Heart left ventricle (tissue), 16 donors: Measurements from ENCODE around the gene AKAIN1. TPM values are rescaled to one million over a fixed set of nuclear protein-coding genes. Genes with fewer than 3 reads are reported as not detected.

Source experiments
- ATAC-seq, 4 donors: fragments of 200-7000 bp; cut with Tn5 transposase; one replicate each; pipeline ENCODE4 v1.9.1; 2020 to 2022; ENCODE audit warnings: moderate library complexity in 4 of 4, mild to moderate bottlenecking in 3 of 4, moderate number of reproducible peaks in 1 of 4
- DNase-seq, 5 donors: peaks; one replicate each; pipeline ENCODE4 v3.0.0-alpha.2; 2020
- H3K27ac ChIP-seq, 12 donors: fragments of 200-600 bp; sonication (generic) in 4 of 12; one replicate each; pipeline versions ENCODE4 v1.5.0 to v1.8.0; 2016 to 2022; ENCODE audit warnings: mild to moderate bottlenecking in 2 of 12
- H3K27me3 ChIP-seq, 9 donors: fragments of 200-600 bp; sonication (generic) in 2 of 9; one replicate each; pipeline versions ENCODE4 v1.5.1 to v1.8.0; 2016 to 2022; ENCODE audit warnings: mild to moderate bottlenecking in 3 of 9
- H3K36me3 ChIP-seq, 9 donors: fragments of 200-600 bp; sonication (generic) in 2 of 9; one replicate each; pipeline versions ENCODE4 v1.5.0 to v1.8.0; 2018 to 2022; ENCODE audit warnings: mild to moderate bottlenecking in 2 of 9
- H3K4me1 ChIP-seq, 12 donors: fragments of 200-600 bp; sonication (generic) in 4 of 12; one replicate each; pipeline versions ENCODE4 v1.5.0 to v1.8.0; 2016 to 2022; ENCODE audit warnings: mild to moderate bottlenecking in 3 of 12
- H3K4me3 ChIP-seq, 12 donors: fragments of 200-600 bp; sonication (generic) in 4 of 12; one replicate each; pipeline versions ENCODE4 v1.5.0 to v1.8.0; 2017 to 2022; ENCODE audit warnings: mild to moderate bottlenecking in 9 of 12, moderate library complexity in 4 of 12
- H3K9me3 ChIP-seq, 12 donors: fragments of 200-600 bp; sonication (generic) in 4 of 12; one replicate each; pipeline versions ENCODE4 v1.5.0 to v1.8.0; 2016 to 2022; ENCODE audit warnings: mild to moderate bottlenecking in 1 of 12
- CTCF ChIP-seq, 12 donors: fragments of 200-600 bp; sonication (generic) in 4 of 12; IDR thresholded peaks; one replicate each; pipeline versions ENCODE4 v1.5.0 to v1.8.0; 2018 to 2022; ENCODE audit warnings: antibody characterized with exemption in 12 of 12, mild to moderate bottlenecking in 5 of 12
- POLR2A ChIP-seq, 2 donors: fragments of 450-650 bp; IDR thresholded peaks; one replicate each; pipeline ENCODE4 v1.6.1; 2017; ENCODE audit warnings: antibody characterized with exemption in 2 of 2, mild to moderate bottlenecking in 2 of 2, moderate library complexity in 2 of 2
- WGBS, 4 donors: extraction: QIAGEN DNeasy Blood & Tissue Kit in 2 of 4; methylation state at CpG; one replicate each; pipeline versions ENCODE4 v1.1.5 to v1.1.7; 2013 to 2018; 5-methylcytosine and 5-hydroxymethylcytosine counted together
- intact Hi-C, 10 donors: fragments of 100-400 bp; cut with DNase I; formaldehyde crosslinking; loops; one replicate each; pipeline versions ENCODE4 v1.11.1 to v1.14.2; 2022
- polyA plus RNA-seq, 2 donors: library from polyadenylated mRNA; stranded (reverse); fragments of 200-250 nt; gene quantifications; one replicate each; pipeline ENCODE4 v1.2.3, GENCODE V29; 2013
- total RNA-seq, 9 donors: library from RNA; depleted of rRNA in 2 of 9; stranded (reverse); fragments of >200 nt in 2 of 9; fragmentation: NEBNext Ultra II Directional in 3 of 9; extraction: Animal tissue kit (Norgen Biotek cat#: 25700) in 3 of 9; gene quantifications; one replicate each; pipeline versions ENCODE4 v1.1.0 to v1.2.4, GENCODE V29; 2016 to 2023
- donor health status: ischemic (EF 13 %, LVEDD 7.1; RV severe dilation, severe dysfunction).
- donor health status: healthy with polysubstance abuse.
- donor health status: DM: no; HTN: yes; CAD: no.
- donor health status: DM: no; HTN: no; CAD: no.
- donor health status: ischemic (EF 25% LVEDD 6.9; RV normal size, moderate dysfunction).
- donor health status: ischemic (EF 25% LVEDD 5.7; RV mildly dilated, moderate dysfunction).
- donor health status: healthy.
- donor health status: DM: yes; HTN: yes; CAD: no.
- donor health status: ischemic (EF 35%, LVEDD 5.7; RV mildly dilated, moderate dysfunction).
- donor health status: nonischemic (EF 11% LVEDD 7.7; RV severe dilation, severe dysfunction).
- donor health status: DM: yes; HTN: yes; CAD: no.
- donor health status: PGD.
- donor health status: ischemic (EF 29% LVEDD 5.4; RV normal size, mild dysfunction).
- donor health status: nonischemic (EF 23%, LVEDD 6.1; RV moderate dilation, normal function).

Gene AKAIN1
- total and polyA plus RNA-seq, 11 donors, result not detected

- intact Hi-C loops, result no loop called here
Measured at GRCh38 chr18:5173646-5174045, 23.4 kb downstream of the AKAIN1 start.

GRCh38 chr18:5173236-5173635 is 23.8 kb downstream of the AKAIN1 start:
- WGBS, 4 donors, result 78 to 87% (median 82%) methylated on average over 2 of the region's 2 CpGs
- H3K4me3 ChIP-seq, result no peak overlapping the region
- ATAC-seq, result no peak
- no peaks in the 10 kb centered on the region for H3K27me3 ChIP-seq
- H3K4me1 ChIP-seq, result no peaks in the 10 kb centered on the region
- H3K36me3 ChIP-seq, result no peaks in the 10 kb centered on the region
- DNase-seq, result no peak
- no peak for TF ChIP-seq POLR2A (IDR thresholded peaks at IDR 0.05)
- no peak for TF ChIP-seq CTCF (IDR thresholded peaks at IDR 0.05)
- no peak overlapping the region for H3K27ac ChIP-seq
- intact Hi-C loops, result no loop called here
- peaks cover 0 to 10% (median 0%) of the 10 kb centered on the region in 12 donors for H3K9me3 ChIP-seq

More at GRCh38 chr18:5173646-5174045, 23.4 kb downstream of the AKAIN1 start:
- TF ChIP-seq POLR2A (IDR thresholded peaks at IDR 0.05) (no peak), CTCF (IDR thresholded peaks at IDR 0.05) (no peak)
- no peaks in the 10 kb centered on the region for H3K27me3 ChIP-seq
- peaks cover 0 to 10% (median 0%) of the 10 kb centered on the region in 12 donors for H3K9me3 ChIP-seq
- no peak for DNase-seq
- no peak for ATAC-seq
- no peak overlapping the region for H3K27ac ChIP-seq
- H3K4me1 ChIP-seq, result no peaks in the 10 kb centered on the region
- H3K36me3 ChIP-seq, result no peaks in the 10 kb centered on the region
- no peak overlapping the region for H3K4me3 ChIP-seq
- WGBS, 4 donors, result 54 to 83% (median 77%) methylated on average over 6 of the region's 6 CpGs

GRCh38 chr18:5167831-5168230 is 29.2 kb downstream of the AKAIN1 start:
- Histone ChIP-seq H3K4me3 (no peak overlapping the region), H3K27me3 (no peaks in the 10 kb centered on the region), H3K9me3 (peaks cover 0 to 10% (median 0%) of the 10 kb centered on the region in 12 donors), H3K27ac (no peak overlapping the region), H3K36me3 (no peaks in the 10 kb centered on the region), H3K4me1 (no peaks in the 10 kb centered on the region)
- no peak for TF ChIP-seq CTCF (IDR thresholded peaks at IDR 0.05)
- intact Hi-C loops, result no loop called here
- ATAC-seq, result no peak
- no peak for DNase-seq
- WGBS, 4 donors, result 34 to 51% (median 44%) methylated on average over 2 of the region's 2 CpGs

- DNase-seq (no peak), ATAC-seq (no peak)
- WGBS, 4 donors, result 44 to 49% (median 47%) methylated on average over 2 of the region's 2 CpGs
- H3K27me3 ChIP-seq, result no peaks in the 10 kb centered on the region
- H3K4me1 ChIP-seq, result no peaks in the 10 kb centered on the region
- H3K27ac ChIP-seq, result no peak overlapping the region
- H3K4me3 ChIP-seq, result no peak overlapping the region
- H3K36me3 ChIP-seq, result no peaks in the 10 kb centered on the region
- intact Hi-C loops, result no loop called here
- no peak for TF ChIP-seq POLR2A (IDR thresholded peaks at IDR 0.05)
- peaks cover 0 to 7% (median 0%) of the 10 kb centered on the region in 12 donors for H3K9me3 ChIP-seq
Measured at GRCh38 chr18:5166606-5167280, 30.3 kb downstream of the AKAIN1 start.

- WGBS, 4 donors, result 64 to 75% (median 69%) methylated on average over 2 of the region's 2 CpGs
- Histone ChIP-seq H3K9me3 (no peaks in the 10 kb centered on the region), H3K4me3 (no peak overlapping the region), H3K4me1 (no peaks in the 10 kb centered on the region), H3K27ac (no peak overlapping the region), H3K27me3 (no peaks in the 10 kb centered on the region), H3K36me3 (no peaks in the 10 kb centered on the region)
- no peak for DNase-seq
- no peak for TF ChIP-seq CTCF (IDR thresholded peaks at IDR 0.05)
- TF ChIP-seq POLR2A (IDR thresholded peaks at IDR 0.05), result no peak
- intact Hi-C loops, result no loop called here
- no peak for ATAC-seq
Measured at GRCh38 chr18:5164903-5165302, 32.2 kb downstream of the AKAIN1 start.
